Activated CD4-positive, alpha-beta memory T cell treated with anti-CD3 and anti-CD28 coated beads for 36 hours (primary cell): ENCODE measurements around the gene EPHA1. TPM values are rescaled to one million over a fixed set of nuclear protein-coding genes. Genes with fewer than 3 reads are reported as not detected.

Experiments
- CTCF ChIA-PET: fragments of 350-600 bp; sonication (Branson Sonifier 250); formaldehyde crosslinking; loops from one replicate; lab custom pipeline; 2021; ENCODE audit warnings: antibody characterized with exemption, inconsistent platforms; lab: Charles Lee
- POLR2A ChIA-PET: fragments of 350-600 bp; sonication (Branson Sonifier 250); formaldehyde crosslinking; loops from one replicate; lab custom pipeline; 2021; ENCODE audit warnings: antibody characterized with exemption; lab: Charles Lee
- DNase-seq: peaks from one replicate; pipeline ENCODE4 v3.0.0-alpha.2; 2020
- H3K27ac Mint-ChIP-seq: one replicate; pipeline ENCODE4 v1.8.0; 2021; ENCODE audit warnings: mixed read lengths
- H3K27me3 Mint-ChIP-seq: one replicate; pipeline ENCODE4 v1.8.0; 2021; ENCODE audit warnings: mixed read lengths
- H3K36me3 Mint-ChIP-seq: one replicate; pipeline ENCODE4 v1.8.0; 2021; ENCODE audit warnings: mixed read lengths
- H3K4me1 Mint-ChIP-seq: one replicate; pipeline ENCODE4 v1.8.0; 2021; ENCODE audit warnings: low read depth, mixed read lengths
- H3K4me3 Mint-ChIP-seq: one replicate; pipeline ENCODE4 v1.8.0; 2021; ENCODE audit warnings: mild to moderate bottlenecking, mixed read lengths
- H3K9me3 Mint-ChIP-seq: one replicate; pipeline ENCODE4 v1.8.0; 2021; ENCODE audit warnings: mixed read lengths
- intact Hi-C: fragments of 100-400 bp; cut with micrococcal nuclease; formaldehyde crosslinking; loops from one replicate; pipeline ENCODE4 v1.15.1; 2023
- total RNA-seq, 2 experiments: library from RNA; stranded (reverse); gene quantifications; one replicate each; pipeline ENCODE4 v1.2.3, GENCODE V29; 2021

The EPHA1 gene
- total RNA-seq, 2 experiments from 2014 or later, result 2.9 to 4.3 TPM

- ChIA-PET POLR2A (interaction anchor here (1.2 kb wide), 1 partner anchor 16 kb away, joined by 3 read pairs; no protein-coding TSS in a partner anchor), CTCF (no interaction called here)
- no peaks in the 10 kb centered on the region for H3K27me3 Mint-ChIP-seq
- peaks cover 19% of the 10 kb centered on the region for H3K4me1 Mint-ChIP-seq
- DNase-seq, result no peak
- no peak overlapping the region for H3K4me3 Mint-ChIP-seq
- peaks cover 16% of the 10 kb centered on the region for H3K36me3 Mint-ChIP-seq
- H3K9me3 Mint-ChIP-seq, result no peaks in the 10 kb centered on the region
- H3K27ac Mint-ChIP-seq, result peak overlapping the region; percentile 18
- intact Hi-C loops, result no loop called here
Observed at GRCh38 chr7:143391462-143392404, 16.9 kb downstream of the EPHA1 start.

- POLR2A ChIA-PET, result no interaction called here
- H3K27ac Mint-ChIP-seq, result no peak overlapping the region
- peaks cover 16% of the 10 kb centered on the region for H3K36me3 Mint-ChIP-seq
- CTCF ChIA-PET, result interaction anchor here (1.0 kb wide), 1 partner anchor 92 kb away, joined by 3 read pairs; no protein-coding TSS in a partner anchor
- no peak for DNase-seq
- no peak overlapping the region for H3K4me3 Mint-ChIP-seq
- H3K27me3 Mint-ChIP-seq, result no peaks in the 10 kb centered on the region
- no peaks in the 10 kb centered on the region for H3K9me3 Mint-ChIP-seq
- intact Hi-C loops, result no loop called here
- H3K4me1 Mint-ChIP-seq, result peaks cover 19% of the 10 kb centered on the region
Observed at GRCh38 chr7:143390773-143391317, 17.8 kb downstream of the EPHA1 start.

DNA sequence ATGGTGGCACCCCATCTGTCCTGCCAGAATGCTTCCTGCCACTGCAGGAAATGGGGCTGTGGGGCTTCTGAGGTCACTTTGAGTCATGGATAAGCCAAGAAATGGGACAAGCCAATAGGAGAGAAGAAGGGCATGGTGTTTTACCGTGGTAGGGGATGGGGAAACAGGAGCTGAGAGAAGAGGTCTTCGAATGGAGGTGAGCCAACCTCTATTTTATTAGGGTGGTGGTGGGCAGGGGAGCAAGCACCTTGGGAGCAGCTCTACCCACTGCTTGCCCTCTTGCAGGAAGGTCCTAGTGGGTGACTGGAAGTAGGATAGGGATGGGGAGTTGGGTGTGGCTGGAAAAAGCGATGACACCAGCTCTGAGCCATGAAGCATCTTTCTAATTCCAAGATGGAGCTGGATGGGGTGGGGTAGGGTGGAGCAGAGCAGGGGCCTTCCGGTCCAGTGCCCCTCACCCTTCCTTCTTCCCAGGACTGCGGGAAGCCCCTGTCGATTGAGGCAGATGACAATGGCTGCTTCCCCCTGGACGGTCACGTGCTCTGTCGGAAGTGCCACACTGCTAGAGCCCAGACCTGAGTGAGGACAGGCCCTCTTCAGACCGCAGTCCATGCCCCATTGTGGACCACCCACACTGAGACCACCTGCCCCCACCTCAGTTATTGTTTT lies 18.4 kb downstream of the EPHA1 start:
- H3K27ac Mint-ChIP-seq, result peak overlapping the region; percentile 64
- H3K36me3 Mint-ChIP-seq, result peaks cover 16% of the 10 kb centered on the region
- H3K4me1 Mint-ChIP-seq, result peaks cover 19% of the 10 kb centered on the region
- H3K4me3 Mint-ChIP-seq, result no peak overlapping the region
- POLR2A ChIA-PET, result no interaction called here
- no peaks in the 10 kb centered on the region for H3K27me3 Mint-ChIP-seq
- intact Hi-C loops, result no loop called here
- H3K9me3 Mint-ChIP-seq, result no peaks in the 10 kb centered on the region
- CTCF ChIA-PET, result interaction anchor here (1.0 kb wide), 1 partner anchor 91 kb away, joined by 3 read pairs; no protein-coding TSS in a partner anchor
- DNase-seq, result no peak

DNA sequence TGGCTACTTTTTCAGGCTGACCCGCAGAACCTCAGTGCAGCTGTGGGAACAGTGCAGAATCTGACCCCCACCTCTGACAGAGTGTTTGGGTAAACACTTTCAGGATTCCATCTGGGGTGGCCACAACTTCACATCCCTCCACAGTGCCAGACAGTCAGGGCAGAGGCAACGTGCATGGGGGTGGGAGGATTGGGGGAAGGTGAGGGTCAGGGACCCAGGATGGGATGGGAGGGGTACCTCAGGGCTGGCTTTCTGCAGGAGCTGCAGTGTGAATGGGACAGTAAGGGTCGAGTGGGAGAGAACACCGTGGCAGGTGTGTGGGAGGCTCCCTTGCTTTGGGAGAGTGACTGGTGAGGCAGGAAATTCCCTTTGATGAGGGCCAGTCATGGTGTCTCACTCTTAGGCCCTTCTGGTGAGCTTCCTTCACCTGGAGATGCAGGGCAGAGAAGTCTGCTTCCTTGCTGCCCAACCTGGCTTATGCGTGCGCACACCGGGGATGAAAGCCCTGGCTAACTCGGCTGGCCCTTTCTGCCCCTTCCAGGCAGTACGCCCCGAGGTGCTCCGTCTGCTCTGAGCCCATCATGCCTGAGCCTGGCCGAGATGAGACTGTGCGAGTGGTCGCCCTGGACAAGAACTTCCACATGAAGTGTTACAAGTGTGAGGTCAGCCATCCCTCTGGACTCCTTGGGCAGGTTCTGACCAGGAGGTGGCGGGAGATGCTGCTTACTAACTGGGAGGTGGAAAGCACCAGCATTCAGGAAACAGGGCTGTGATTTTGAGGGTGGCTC lies 19.1 kb downstream of the EPHA1 start:
- CTCF ChIA-PET, result no interaction called here
- Mint-ChIP-seq H3K27ac (peak overlapping the region; percentile 64), H3K4me1 (peaks cover 16% of the 10 kb centered on the region), H3K4me3 (no peak overlapping the region), H3K36me3 (peaks cover 16% of the 10 kb centered on the region), H3K9me3 (no peaks in the 10 kb centered on the region), H3K27me3 (no peaks in the 10 kb centered on the region)
- POLR2A ChIA-PET, result no interaction called here
- intact Hi-C loops, result no loop called here
- DNase-seq, result no peak

- intact Hi-C loops, result no loop called here
- peaks cover 16% of the 10 kb centered on the region for H3K36me3 Mint-ChIP-seq
- H3K4me1 Mint-ChIP-seq, result peaks cover 16% of the 10 kb centered on the region
- ChIA-PET POLR2A (no interaction called here), CTCF (interaction anchor here (1.2 kb wide), 1 partner anchor 43 kb away, joined by 4 read pairs; no protein-coding TSS in a partner anchor)
- no peak overlapping the region for H3K4me3 Mint-ChIP-seq
- no peaks in the 10 kb centered on the region for H3K27me3 Mint-ChIP-seq
- no peak for DNase-seq
- H3K9me3 Mint-ChIP-seq, result no peaks in the 10 kb centered on the region
- H3K27ac Mint-ChIP-seq, result no peak overlapping the region
Observed at GRCh38 chr7:143388491-143389101, 20.1 kb downstream of the EPHA1 start.

DNA sequence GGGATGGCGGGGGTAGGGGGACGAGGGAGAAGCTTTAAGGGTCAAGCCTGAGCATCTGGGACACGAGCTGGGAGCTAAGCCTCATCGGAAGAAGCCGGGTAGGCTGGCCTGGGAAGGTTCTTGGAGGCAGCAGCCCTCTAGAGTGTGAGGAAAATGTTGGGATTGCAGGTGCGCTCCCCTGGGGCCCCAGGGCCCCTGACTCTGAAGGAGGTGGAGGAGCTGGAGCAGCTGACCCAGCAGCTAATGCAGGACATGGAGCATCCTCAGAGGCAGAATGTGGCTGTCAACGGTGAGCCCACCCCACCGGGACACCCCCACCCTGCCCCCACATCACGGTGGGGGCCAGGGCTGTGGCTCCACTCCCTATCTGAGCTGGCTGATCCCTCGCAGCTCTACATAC lies 20.6 kb downstream of the EPHA1 start:
- Mint-ChIP-seq H3K27ac (no peak overlapping the region), H3K4me1 (peaks cover 16% of the 10 kb centered on the region), H3K27me3 (no peaks in the 10 kb centered on the region), H3K9me3 (no peaks in the 10 kb centered on the region), H3K36me3 (peaks cover 17% of the 10 kb centered on the region), H3K4me3 (no peak overlapping the region)
- ChIA-PET POLR2A (no interaction called here), CTCF (interaction anchor here (1.2 kb wide), 1 partner anchor 42 kb away, joined by 4 read pairs; no protein-coding TSS in a partner anchor)
- DNase-seq, result no peak
- intact Hi-C loops, result no loop called here

DNA sequence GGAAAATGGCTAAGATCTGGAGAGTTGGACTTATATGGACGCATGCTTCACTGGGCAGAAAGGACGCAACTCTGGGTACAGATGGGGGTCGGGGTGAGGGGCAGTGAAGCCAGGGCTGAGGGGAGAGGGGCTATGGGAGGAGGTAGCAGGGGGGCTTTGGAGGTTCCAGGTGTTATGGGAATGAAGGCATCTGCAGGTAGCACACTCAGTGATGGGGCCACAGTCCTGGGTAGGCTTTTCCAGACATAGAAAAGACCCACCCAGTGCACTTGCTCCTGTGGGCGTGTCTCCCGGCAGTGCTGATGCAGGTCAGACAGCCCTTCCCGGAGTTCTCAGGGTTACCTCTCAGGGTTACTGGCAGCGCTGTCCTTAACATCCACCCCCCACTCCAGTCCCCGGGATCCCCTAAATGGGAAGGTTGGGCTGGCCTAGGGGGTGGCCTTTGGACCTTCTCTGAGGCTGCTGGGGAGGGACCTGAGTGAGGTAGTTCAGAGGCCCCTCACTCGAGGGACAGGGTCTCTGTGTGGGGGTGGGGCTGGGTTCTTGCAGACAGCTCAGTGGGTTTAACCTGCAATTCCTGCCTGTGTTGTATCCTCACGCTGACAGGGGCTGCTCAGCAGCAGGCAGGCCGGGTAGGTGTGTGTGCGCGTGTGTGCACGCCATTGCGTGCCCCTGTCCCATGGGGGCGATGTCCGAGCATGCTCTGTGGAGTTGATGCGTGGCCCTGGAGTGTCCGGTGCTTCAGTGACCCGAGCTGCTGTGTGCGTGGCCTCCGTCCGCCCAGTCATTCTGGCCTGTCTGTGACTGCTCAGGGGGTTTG lies 21.3 kb downstream of the EPHA1 start:
- intact Hi-C loops, result no loop called here
- CTCF ChIA-PET, result interaction anchor here (1.2 kb wide), 1 partner anchor 42 kb away, joined by 4 read pairs; no protein-coding TSS in a partner anchor
- Mint-ChIP-seq H3K9me3 (no peaks in the 10 kb centered on the region), H3K4me3 (no peak overlapping the region), H3K27me3 (no peaks in the 10 kb centered on the region), H3K4me1 (peaks cover 16% of the 10 kb centered on the region), H3K27ac (no peak overlapping the region), H3K36me3 (peaks cover 19% of the 10 kb centered on the region)
- POLR2A ChIA-PET, result no interaction called here
- DNase-seq, result no peak

GRCh38 chr7:143385891-143386781 lies 22.5 kb downstream of the EPHA1 start:
- POLR2A ChIA-PET, result interaction anchor here (2.0 kb wide), 1 partner anchor 21 kb away, joined by 8 read pairs; no protein-coding TSS in a partner anchor
- peaks cover 16% of the 10 kb centered on the region for H3K4me1 Mint-ChIP-seq
- intact Hi-C loops, result no loop called here

DNA sequence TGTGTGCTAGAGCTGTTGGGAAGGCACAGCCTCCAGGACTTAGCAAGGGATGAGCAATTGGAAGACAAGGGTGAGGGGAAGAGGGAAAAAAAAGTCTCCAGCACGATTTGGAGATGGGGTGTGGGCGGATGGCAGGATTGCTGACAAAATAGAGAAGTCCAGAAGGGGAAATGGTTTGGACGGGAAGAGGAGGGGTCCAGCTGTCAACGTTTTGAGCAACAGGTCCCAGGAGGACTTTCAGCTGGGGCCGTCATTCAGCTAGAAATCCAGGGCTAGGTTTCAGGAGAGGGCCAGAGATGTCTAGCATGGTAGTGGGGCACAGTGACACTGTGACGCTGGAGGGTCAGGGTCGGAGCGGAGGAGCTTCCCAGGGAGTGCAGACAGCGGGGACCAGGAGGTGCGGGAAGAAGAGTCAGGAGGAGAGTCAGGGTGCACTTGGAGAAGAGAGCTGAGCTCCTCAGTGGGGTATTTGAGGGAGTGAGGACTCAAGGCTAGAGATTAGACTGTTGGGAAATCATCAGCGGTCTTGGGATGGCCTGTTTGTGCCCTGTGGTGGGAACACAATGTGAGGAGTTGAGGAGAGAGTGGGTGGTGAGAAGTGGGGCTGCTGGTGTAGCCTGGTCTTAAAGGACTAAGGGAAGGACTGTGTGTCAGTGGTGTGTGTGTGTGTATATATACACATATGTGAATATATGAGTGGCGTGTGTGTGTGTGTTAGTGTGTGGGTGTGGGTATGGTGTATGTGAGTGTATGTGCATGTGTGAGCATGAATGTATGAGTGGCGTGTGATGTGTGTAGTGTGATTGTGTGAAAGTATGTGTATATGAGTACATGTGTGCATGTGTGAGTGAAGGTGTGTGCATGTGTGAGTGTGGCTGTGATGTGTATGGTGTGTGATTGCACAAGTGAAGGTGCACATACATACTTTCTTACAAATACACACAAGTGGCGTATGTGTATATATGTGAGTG lies 23.7 kb downstream of the EPHA1 start:
- DNase-seq, result no peak
- ChIA-PET CTCF (interaction anchor here (0.6 to 2.9 kb wide), 6 partner anchors 11 to 145 kb away, joined by 3 to 13 read pairs (median 6); no protein-coding TSS in a partner anchor), POLR2A (interaction anchor here (1.1 to 2.0 kb wide), 3 partner anchors 11 to 22 kb away, joined by 3 to 8 read pairs (median 3); no protein-coding TSS in a partner anchor)
- Mint-ChIP-seq H3K4me1 (peaks cover 12% of the 10 kb centered on the region), H3K27me3 (no peaks in the 10 kb centered on the region), H3K9me3 (no peaks in the 10 kb centered on the region), H3K4me3 (no peak overlapping the region), H3K36me3 (peaks cover 11% of the 10 kb centered on the region), H3K27ac (no peak overlapping the region)
- intact Hi-C loops, result loop anchor here (5.0 kb wide), 2 partner anchors 578 to 1437 kb away; no protein-coding TSS in a partner anchor

More at GRCh38 chr7:143385891-143386781, 22.5 kb downstream of the EPHA1 start:
- no peak overlapping the region for H3K27ac Mint-ChIP-seq
- DNase-seq, result peak; percentile 47
- H3K9me3 Mint-ChIP-seq, result no peaks in the 10 kb centered on the region
- no peaks in the 10 kb centered on the region for H3K27me3 Mint-ChIP-seq
- CTCF ChIA-PET, result interaction anchor here (0.6 kb wide), 1 partner anchor 41 kb away, joined by 3 read pairs; no protein-coding TSS in a partner anchor
- H3K36me3 Mint-ChIP-seq, result peaks cover 17% of the 10 kb centered on the region
- H3K4me3 Mint-ChIP-seq, result no peak overlapping the region
